ENCODE data around the gene CSMD2.

The CSMD2 gene

DNA sequence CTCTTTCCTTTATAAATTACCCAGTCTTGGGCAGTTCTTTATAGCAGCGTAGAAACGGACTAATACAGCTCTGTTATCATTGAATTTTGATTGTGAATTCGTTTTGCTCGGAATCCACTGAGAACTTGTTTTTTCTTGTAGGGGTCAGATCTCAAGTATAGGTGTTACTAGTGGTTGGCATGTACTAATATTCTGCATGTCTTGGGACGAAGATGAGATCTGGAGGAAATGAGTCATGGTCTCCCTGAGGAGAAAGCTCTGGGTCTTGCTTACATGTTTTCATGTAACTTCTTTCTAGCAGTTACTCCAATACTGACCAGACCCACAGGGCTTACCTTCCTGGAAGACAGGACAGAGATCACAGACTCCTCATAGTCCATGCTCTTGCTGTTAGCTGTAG is 662.3 kb downstream of the CSMD2 start:
- DNase-seq (ENCODE audit: low read depth) = no peak
- TF ChIP-seq CTCF (IDR thresholded peaks at IDR 0.05; ENCODE audit: low read depth, low read length, missing control alignments) = no peak
- H3K4me3 ChIP-seq (ENCODE audit: low read depth, low read length) = no peak overlapping the region

GRCh38 chr1:33501774-33502173 is 663.3 kb downstream of the CSMD2 start:
- no peak for DNase-seq (ENCODE audit: low read depth)
- TF ChIP-seq CTCF (IDR thresholded peaks at IDR 0.05; ENCODE audit: low read depth, low read length, missing control alignments) = no peak
- H3K4me3 ChIP-seq (ENCODE audit: low read depth, low read length) = no peak overlapping the region

DNA sequence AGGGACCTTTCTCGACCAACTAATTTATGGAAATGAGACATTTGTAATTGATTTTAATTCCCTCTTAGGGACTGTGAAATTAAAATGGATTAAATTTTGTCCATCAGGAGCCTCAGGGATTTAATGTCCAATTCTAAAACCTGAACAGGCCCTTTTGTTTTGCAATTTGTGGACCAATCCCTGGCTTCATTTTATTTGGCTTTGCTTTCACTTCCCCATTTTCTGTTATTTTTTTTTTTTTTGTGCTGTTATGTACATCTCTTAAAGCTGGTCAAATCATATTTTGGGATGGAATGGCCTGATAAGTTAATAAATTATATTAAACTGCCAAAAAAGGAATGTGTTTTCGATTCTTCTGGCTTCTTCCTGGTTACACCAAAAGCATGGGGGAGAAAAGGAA is 663.7 kb downstream of the CSMD2 start:
- no peak overlapping the region for H3K4me3 ChIP-seq (ENCODE audit: low read depth, low read length)
- no peak for TF ChIP-seq CTCF (IDR thresholded peaks at IDR 0.05; ENCODE audit: low read depth, low read length, missing control alignments)
- no peak for DNase-seq (ENCODE audit: low read depth)

GRCh38 chr1:33500547-33500946 is 664.5 kb downstream of the CSMD2 start:
- DNase-seq (ENCODE audit: low read depth) = no peak
- no peak overlapping the region for H3K4me3 ChIP-seq (ENCODE audit: low read depth, low read length)
- TF ChIP-seq CTCF (IDR thresholded peaks at IDR 0.05; ENCODE audit: low read depth, low read length, missing control alignments) = no peak

GRCh38 chr1:33497410-33497809 is 667.6 kb downstream of the CSMD2 start:
- no peak for TF ChIP-seq CTCF (IDR thresholded peaks at IDR 0.05; ENCODE audit: low read depth, low read length, missing control alignments)
- H3K4me3 ChIP-seq (ENCODE audit: low read depth, low read length) = no peak overlapping the region
- DNase-seq (ENCODE audit: low read depth) = no peak

DNA sequence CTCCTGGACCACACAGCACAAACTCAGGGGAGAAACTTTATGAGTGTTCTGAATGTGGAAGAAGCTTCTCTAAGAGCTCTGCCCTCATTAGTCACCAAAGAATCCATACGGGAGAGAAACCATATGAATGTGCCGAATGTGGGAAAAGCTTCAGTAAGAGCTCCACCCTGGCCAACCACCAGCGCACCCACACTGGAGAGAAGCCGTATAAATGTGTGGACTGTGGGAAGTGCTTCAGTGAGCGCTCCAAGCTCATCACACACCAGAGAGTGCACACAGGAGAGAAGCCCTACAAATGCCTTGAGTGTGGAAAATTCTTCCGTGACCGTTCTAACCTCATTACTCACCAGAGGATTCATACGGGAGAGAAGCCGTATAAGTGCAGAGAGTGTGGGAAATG is 670.1 kb downstream of the CSMD2 start:
- no peak for TF ChIP-seq CTCF (IDR thresholded peaks at IDR 0.05; ENCODE audit: low read depth, low read length, missing control alignments)
- no peak for DNase-seq (ENCODE audit: low read depth)
- H3K4me3 ChIP-seq (ENCODE audit: low read depth, low read length) = no peak overlapping the region

- no peak for DNase-seq (ENCODE audit: low read depth)
- TF ChIP-seq CTCF (IDR thresholded peaks at IDR 0.05; ENCODE audit: low read depth, low read length, missing control alignments) = no peak
- no peak overlapping the region for H3K4me3 ChIP-seq (ENCODE audit: low read depth, low read length)
Measured at GRCh38 chr1:33488624-33489023, 676.4 kb downstream of the CSMD2 start.
